ENCODE results near the gene KLC1. TPM values are rescaled to one million over a fixed set of nuclear protein-coding genes. Genes with fewer than 3 reads are reported as not detected.

Gene KLC1
- total and polyA plus RNA-seq, 2 of the 13 experiments (the other 11 are each of a cell fraction or from before 2014, with no cell fraction given), result 53.2 to 63.5 TPM

GRCh38 chr14:103662029-103662428 lies 33.0 kb downstream of the KLC1 start:
- Histone ChIP-seq H3K9ac (ENCODE audit: insufficient read depth, low read depth, low read length) (no peak overlapping the region), H3K27me3 (ENCODE audit: control insufficient read depth in 1 of 2, insufficient read depth in 2 of 2, low read length in 2 of 2) (no peaks in the 10 kb centered on the region), H3K36me3 (replicated peaks in 1 of 2; ENCODE audit: control insufficient read depth in 1 of 2, insufficient read depth in 2 of 2, low read length in 2 of 2) (peaks cover 32 to 51% of the 10 kb centered on the region in 2 experiments), H2AFZ (ENCODE audit: low read length) (no peak overlapping the region), H3K79me2 (ENCODE audit: insufficient read depth, low read length) (no peaks in the 10 kb centered on the region), H3K27ac (ENCODE audit: extremely low read length, insufficient read depth, low read length) (no peak overlapping the region), H3K4me2 (ENCODE audit: low read depth, low read length) (no peak overlapping the region), H4K20me1 (ENCODE audit: insufficient read depth, low read length) (no peaks in the 10 kb centered on the region; the same call in 1 of the 2 replicates), H3K4me3 (replicated peaks in 1 of 3; ENCODE audit: insufficient read depth in 1 of 3, low read depth in 2 of 3, low read length in 3 of 3) (no peak overlapping the region), H3K4me1 (ENCODE audit: insufficient read depth, low read length) (no peaks in the 10 kb centered on the region), H3K9me3 (ENCODE audit: low read length) (no peaks in the 10 kb centered on the region)
- 97% methylated on average over 10 of the region's 10 CpGs for WGBS (ENCODE audit: low lambda C conversion rate)
- ATAC-seq, result no peak
- FAIRE-seq, result no peak
- BruUV-seq (replicated peaks), result no TSS peak
- intact Hi-C loops (cut with micrococcal nuclease; ENCODE audit: unreplicated experiment) (no loop called here), in situ Hi-C loops (cut with HindIII; ENCODE audit: extremely low pct_ligation_motif_present, low pct_unique_long_range_greater_than_20kb) (no loop called here)
- POLR2A ChIA-PET, result no interaction called here
- CTCF ChIA-PET (ENCODE audit: low intra/inter-chr PET ratio, low total read pairs), result no interaction called here
- no peak for DNase-seq (ENCODE audit: low spot score)
- TF ChIP-seq HNRNPUL1 (IDR thresholded peaks at IDR 0.05; ENCODE audit: low read depth, low read length), result no peak
- TF ChIP-seq ZNF589 (CRISPR knock-in tag; conservative IDR thresholded peaks at IDR 0.05), result no peak
- TF ChIP-seq MTF2 (CRISPR knock-in tag; IDR thresholded peaks at IDR 0.05; ENCODE audit: borderline replicate concordance), result no peak
- no peak for TF ChIP-seq AKNA (CRISPR knock-in tag; IDR thresholded peaks at IDR 0.05; ENCODE audit: borderline replicate concordance)
- TF ChIP-seq POGZ (CRISPR knock-in tag; IDR thresholded peaks at IDR 0.05), result no peak
- no peak for TF ChIP-seq AKAP8 (CRISPR knock-in tag; IDR thresholded peaks at IDR 0.05)
- no peak for TF ChIP-seq MYC (CRISPR knock-in tag; IDR thresholded peaks at IDR 0.05; ENCODE audit: borderline replicate concordance)
- TF ChIP-seq CREB1 (IDR thresholded peaks at IDR 0.05), result no peak
- no peak for TF ChIP-seq CREB1 (CRISPR knock-in tag; IDR thresholded peaks at IDR 0.05)
- no peak for TF ChIP-seq MAFF (IDR thresholded peaks at IDR 0.05; ENCODE audit: low read depth, low read length)
- TF ChIP-seq HES4 (CRISPR knock-in tag; IDR thresholded peaks at IDR 0.05; ENCODE audit: borderline replicate concordance), result no peak

All from HepG2 (cell line).